SK-N-SH (cell line): ENCODE results near the gene ARSJ. TPM values are rescaled to one million over a fixed set of nuclear protein-coding genes. Genes with fewer than 3 reads are reported as not detected.

Source experiments
- CTCF ChIA-PET: fragments of 300-600, 350-600 bp; formaldehyde crosslinking; extraction: SDS; loops from one replicate; lab custom pipeline; 2021; lab: Yijun Ruan, JAX
- POLR2A ChIA-PET: fragments of 350-600 bp; sonication (Branson Sonifier 250); formaldehyde crosslinking; extraction: SDS; loops from one replicate; lab custom pipeline; 2020; ENCODE audit warnings: antibody characterized with exemption, inconsistent platforms; lab: Yijun Ruan, JAX
- DNase-seq: peaks from one replicate; pipeline ENCODE4 v3.0.0; 2012
- H2AFZ ChIP-seq: fragments of 200-600 bp; sonication (generic); 2 replicates; pipeline ENCODE4 v1.8.1; 2016; ENCODE audit warnings: antibody characterized with exemption, mild to moderate bottlenecking, low read depth
- H3F3A ChIP-seq: fragments of 200-600 bp; sonication (generic); replicated peaks from 2 replicates; pipeline ENCODE3; 2016; ENCODE audit warnings: antibody characterized with exemption, mild to moderate bottlenecking; ENCODE audit not compliant: insufficient read depth
- H3K27ac ChIP-seq, 2 experiments: fragments of 200-500 bp in 1 of 2; fragments of 200-600 bp in 1 of 2; sonication (Bioruptor generic) in 1 of 2; sonication (generic), shearing (Covaris generic) in 1 of 2; 2 replicates each; pipeline versions ENCODE4 v1.5.1 to v1.6.1; 2014 to 2016; ENCODE audit warnings: low read depth in 2 of 2, inconsistent platforms in 1 of 2, low read length in 1 of 2, mild to moderate bottlenecking in 1 of 2, mixed read lengths in 1 of 2
- H3K27me3 ChIP-seq: fragments of 200-600 bp; sonication (generic), shearing (Covaris generic); 2 replicates; pipeline ENCODE4 v1.6.1; 2016; ENCODE audit warnings: mixed run types; ENCODE audit not compliant: insufficient read depth
- H3K36me3 ChIP-seq, 2 experiments: fragments of 200-500 bp in 1 of 2; fragments of 200-600 bp in 1 of 2; sonication (Bioruptor generic) in 1 of 2; sonication (generic) in 1 of 2; replicated peaks in 1 of 2; 2 replicates each; pipeline versions ENCODE3 to v1.5.1; 2014 to 2016; ENCODE audit warnings: low read length in 1 of 2, mild to moderate bottlenecking in 1 of 2; ENCODE audit not compliant: insufficient read depth in 2 of 2, control insufficient read depth in 1 of 2
- H3K4me1 ChIP-seq, 2 experiments: fragments of 200-500 bp in 1 of 2; fragments of 200-600 bp in 1 of 2; sonication (Bioruptor generic) in 1 of 2; sonication (generic), shearing (Covaris generic) in 1 of 2; 2 replicates each; pipeline versions ENCODE4 v1.5.1 to v1.6.1; 2014 to 2016; ENCODE audit warnings: low read depth in 1 of 2, low read length in 1 of 2, mixed run types in 1 of 2; ENCODE audit not compliant: insufficient read depth in 2 of 2, control insufficient read depth in 1 of 2
- H3K4me2 ChIP-seq: fragments of 200-600 bp; sonication (generic), shearing (Covaris generic); 2 replicates; pipeline ENCODE4 v1.6.1; 2017; ENCODE audit warnings: mixed run types
- H3K4me3 ChIP-seq, 2 experiments: fragments of 200-500 bp in 1 of 2; fragments of 200-600 bp in 1 of 2; sonication (Bioruptor generic) in 1 of 2; sonication (generic), shearing (Covaris generic) in 1 of 2; 2 replicates each; pipeline versions ENCODE4 v1.5.1 to v1.8.1; 2014 to 2016; ENCODE audit warnings: low read depth in 2 of 2, inconsistent platforms in 1 of 2, low read length in 1 of 2, mild to moderate bottlenecking in 1 of 2, mixed read lengths in 1 of 2, moderate library complexity in 1 of 2
- H3K79me2 ChIP-seq: fragments of 200-600 bp; sonication (generic); 2 replicates; pipeline ENCODE4 v1.8.1; 2017; ENCODE audit warnings: mild to moderate bottlenecking; ENCODE audit not compliant: insufficient read depth
- H3K9ac ChIP-seq: fragments of 200-600 bp; sonication (generic); 2 replicates; pipeline ENCODE4 v1.6.1; 2017; ENCODE audit warnings: mixed run types
- H3K9me2 ChIP-seq: fragments of 200-600 bp; sonication (generic); 2 replicates; pipeline ENCODE4 v1.6.1; 2017; ENCODE audit warnings: mixed run types
- H3K9me3 ChIP-seq: fragments of 200-600 bp; sonication (generic); 2 replicates; pipeline ENCODE4 v1.6.1; 2017; ENCODE audit warnings: mixed run types, mild to moderate bottlenecking, moderate library complexity
- H4K20me1 ChIP-seq: fragments of 200-600 bp; sonication (generic); 2 replicates; pipeline ENCODE4 v1.6.1; 2017; ENCODE audit warnings: mild to moderate bottlenecking, mixed run types; ENCODE audit not compliant: insufficient read depth
- CHD2 ChIP-seq: fragments of 150-350 bp; IDR thresholded peaks from 2 replicates; pipeline ENCODE4 v1.6.1; 2018; ENCODE audit warnings: low read length; ENCODE audit not compliant: partially characterized antibody
- EP300 ChIP-seq, 2 experiments: IDR thresholded peaks; 2 replicates each; pipeline versions ENCODE4 v1.4.0 to v1.6.1; 2012; ENCODE audit warnings: borderline replicate concordance in 1 of 2, low read depth in 1 of 2, low read length in 1 of 2
- EZH2phosphoT487 ChIP-seq: fragments of 200-600 bp; sonication (generic); IDR thresholded peaks from 2 replicates; pipeline ENCODE4 v1.6.1; 2017; ENCODE audit warnings: low read depth, mixed run types, mild to moderate bottlenecking, antibody characterized with exemption, moderate library complexity, borderline replicate concordance
- FOSL2 ChIP-seq: IDR thresholded peaks from 2 replicates; pipeline ENCODE4 v1.4.0; 2012; ENCODE audit warnings: low read depth, mild to moderate bottlenecking, moderate library complexity, borderline replicate concordance
- FOXM1 ChIP-seq: IDR thresholded peaks from 2 replicates; pipeline ENCODE4 v1.4.0; 2012; ENCODE audit warnings: low read depth, mild to moderate bottlenecking
- GABPA ChIP-seq: IDR thresholded peaks from 2 replicates; pipeline ENCODE4 v1.4.0; 2012; ENCODE audit warnings: low read depth, mild to moderate bottlenecking
- JUND ChIP-seq: IDR thresholded peaks from 2 replicates; pipeline ENCODE4 v1.4.0; 2012
- MEF2A ChIP-seq: IDR thresholded peaks from 2 replicates; pipeline ENCODE4 v1.4.0; 2012; ENCODE audit warnings: low read depth, borderline replicate concordance
- MXI1 ChIP-seq: IDR thresholded peaks from 2 replicates; pipeline ENCODE4 v1.6.1; 2012; ENCODE audit warnings: mild to moderate bottlenecking, low read depth, low read length, improper control_type of control experiment
- NFIC ChIP-seq: IDR thresholded peaks from 2 replicates; pipeline ENCODE4 v1.4.0; 2012; ENCODE audit warnings: borderline replicate concordance
- POLR2AphosphoS5 ChIP-seq: IDR thresholded peaks from 2 replicates; pipeline ENCODE4 v1.6.1; 2012; ENCODE audit warnings: low read depth, low read length
- RAD21 ChIP-seq: IDR thresholded peaks from 2 replicates; pipeline ENCODE4 v1.6.1; 2012; ENCODE audit warnings: mild to moderate bottlenecking, low read length
- RXRA ChIP-seq: IDR thresholded peaks from 2 replicates; pipeline ENCODE4 v1.4.0; 2012; ENCODE audit warnings: low read depth, mild to moderate bottlenecking, borderline replicate concordance
- SIN3A ChIP-seq: IDR thresholded peaks from 2 replicates; pipeline ENCODE4 v1.6.1; 2012; ENCODE audit warnings: low read depth, mild to moderate bottlenecking, low read length, moderate library complexity, borderline replicate concordance
- TAF1 ChIP-seq: IDR thresholded peaks from 2 replicates; pipeline ENCODE4 v1.6.1; 2012; ENCODE audit warnings: low read depth, mild to moderate bottlenecking, low read length, moderate library complexity, borderline replicate concordance
- TCF12 ChIP-seq: IDR thresholded peaks from 2 replicates; pipeline ENCODE4 v1.4.0; 2012
- TEAD4 ChIP-seq: IDR thresholded peaks from 2 replicates; pipeline ENCODE4 v1.4.0; 2012; ENCODE audit warnings: mild to moderate bottlenecking, borderline replicate concordance; ENCODE audit not compliant: insufficient read depth
- YY1 ChIP-seq: IDR thresholded peaks from 2 replicates; pipeline ENCODE4 v1.4.0; 2012; ENCODE audit warnings: low read depth, mild to moderate bottlenecking
- ZBTB33 ChIP-seq: IDR thresholded peaks from 2 replicates; pipeline ENCODE4 v1.4.0; 2012; ENCODE audit warnings: low read depth, borderline replicate concordance
- WGBS: methylation state at CpG from one replicate; pipeline ENCODE4 v1.1.6; 2017; ENCODE audit warnings: low lambda C conversion rate; 5-methylcytosine and 5-hydroxymethylcytosine counted together
- polyA plus RNA-seq, 3 experiments: library from polyadenylated mRNA; depleted of rRNA; stranded (reverse); fragments of >200 nt; gene quantifications; 2 replicates each; pipeline ENCODE4 v1.2.3, GENCODE V29; 2012
- TF ChIP-seq, protein P1 (sequence below): fragments of 200-600 bp; sonication (generic); IDR thresholded peaks from 2 replicates; pipeline ENCODE4 v1.6.1; 2017; ENCODE audit warnings: antibody characterized with exemption, mild to moderate bottlenecking, moderate library complexity
- TF ChIP-seq, protein P2 (sequence below): IDR thresholded peaks from 2 replicates; pipeline ENCODE4 v1.6.1; 2012; ENCODE audit warnings: mild to moderate bottlenecking, low read depth, low read length, moderate library complexity
- TF ChIP-seq, protein P3 (sequence below): IDR thresholded peaks from 2 replicates; pipeline ENCODE4; 2012

The ARSJ gene
- polyA plus RNA-seq, 1 of the 3 experiments (the other 2 are of a cell fraction): 30.4 TPM

GRCh38 chr4:114005569-114006442 is 26.4 kb upstream of the ARSJ start:
- H3K9me3 ChIP-seq: no peaks in the 10 kb centered on the region
- WGBS: 60% methylated on average over 4 of the region's 4 CpGs
- H2AFZ ChIP-seq: no peak overlapping the region
- no peaks in the 10 kb centered on the region for H4K20me1 ChIP-seq
- no peaks in the 10 kb centered on the region for H3K27me3 ChIP-seq
- H3K9ac ChIP-seq: no peak overlapping the region
- DNase-seq: no peak
- peaks cover 0 to 8% of the 10 kb centered on the region in 2 experiments; a peak in 2 of 4 replicates for H3K4me1 ChIP-seq
- H3K9me2 ChIP-seq: no peaks in the 10 kb centered on the region
- peaks cover 16% of the 10 kb centered on the region for H3F3A ChIP-seq
- H3K36me3 ChIP-seq: no peaks in the 10 kb centered on the region
- H3K4me3 ChIP-seq: no peak overlapping the region
- H3K27ac ChIP-seq: peak overlapping the region; percentile 43 to 69; a peak in 3 of 4 replicates
- no peaks in the 10 kb centered on the region for H3K79me2 ChIP-seq
- ChIA-PET CTCF (no interaction called here), POLR2A (no interaction called here)
- peak overlapping the region; percentile 42 for H3K4me2 ChIP-seq
- TF ChIP-seq GABPA: no peak
- no peak for TF ChIP-seq TAF1
- TF ChIP-seq, protein P1, sequence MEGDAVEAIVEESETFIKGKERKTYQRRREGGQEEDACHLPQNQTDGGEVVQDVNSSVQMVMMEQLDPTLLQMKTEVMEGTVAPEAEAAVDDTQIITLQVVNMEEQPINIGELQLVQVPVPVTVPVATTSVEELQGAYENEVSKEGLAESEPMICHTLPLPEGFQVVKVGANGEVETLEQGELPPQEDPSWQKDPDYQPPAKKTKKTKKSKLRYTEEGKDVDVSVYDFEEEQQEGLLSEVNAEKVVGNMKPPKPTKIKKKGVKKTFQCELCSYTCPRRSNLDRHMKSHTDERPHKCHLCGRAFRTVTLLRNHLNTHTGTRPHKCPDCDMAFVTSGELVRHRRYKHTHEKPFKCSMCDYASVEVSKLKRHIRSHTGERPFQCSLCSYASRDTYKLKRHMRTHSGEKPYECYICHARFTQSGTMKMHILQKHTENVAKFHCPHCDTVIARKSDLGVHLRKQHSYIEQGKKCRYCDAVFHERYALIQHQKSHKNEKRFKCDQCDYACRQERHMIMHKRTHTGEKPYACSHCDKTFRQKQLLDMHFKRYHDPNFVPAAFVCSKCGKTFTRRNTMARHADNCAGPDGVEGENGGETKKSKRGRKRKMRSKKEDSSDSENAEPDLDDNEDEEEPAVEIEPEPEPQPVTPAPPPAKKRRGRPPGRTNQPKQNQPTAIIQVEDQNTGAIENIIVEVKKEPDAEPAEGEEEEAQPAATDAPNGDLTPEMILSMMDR: no peak
- TF ChIP-seq POLR2AphosphoS5: peak; percentile 56; the same call in 1 of the 2 replicates
- peak; percentile 84 for TF ChIP-seq RXRA
- no peak for TF ChIP-seq MXI1
- TF ChIP-seq MEF2A: peak; percentile 28; the same call in 1 of the 2 replicates
- peak; percentile 90 for TF ChIP-seq TEAD4
- no peak for TF ChIP-seq RAD21
- TF ChIP-seq TCF12: peak; percentile 91
- peak; percentile 72; the same call in 1 of the 2 replicates for TF ChIP-seq FOXM1
- TF ChIP-seq ZBTB33: 0 out of 2 replicates have a peak, but pooled peaks have one; percentile 8
- no peak for TF ChIP-seq SIN3A
- TF ChIP-seq, protein P2, sequence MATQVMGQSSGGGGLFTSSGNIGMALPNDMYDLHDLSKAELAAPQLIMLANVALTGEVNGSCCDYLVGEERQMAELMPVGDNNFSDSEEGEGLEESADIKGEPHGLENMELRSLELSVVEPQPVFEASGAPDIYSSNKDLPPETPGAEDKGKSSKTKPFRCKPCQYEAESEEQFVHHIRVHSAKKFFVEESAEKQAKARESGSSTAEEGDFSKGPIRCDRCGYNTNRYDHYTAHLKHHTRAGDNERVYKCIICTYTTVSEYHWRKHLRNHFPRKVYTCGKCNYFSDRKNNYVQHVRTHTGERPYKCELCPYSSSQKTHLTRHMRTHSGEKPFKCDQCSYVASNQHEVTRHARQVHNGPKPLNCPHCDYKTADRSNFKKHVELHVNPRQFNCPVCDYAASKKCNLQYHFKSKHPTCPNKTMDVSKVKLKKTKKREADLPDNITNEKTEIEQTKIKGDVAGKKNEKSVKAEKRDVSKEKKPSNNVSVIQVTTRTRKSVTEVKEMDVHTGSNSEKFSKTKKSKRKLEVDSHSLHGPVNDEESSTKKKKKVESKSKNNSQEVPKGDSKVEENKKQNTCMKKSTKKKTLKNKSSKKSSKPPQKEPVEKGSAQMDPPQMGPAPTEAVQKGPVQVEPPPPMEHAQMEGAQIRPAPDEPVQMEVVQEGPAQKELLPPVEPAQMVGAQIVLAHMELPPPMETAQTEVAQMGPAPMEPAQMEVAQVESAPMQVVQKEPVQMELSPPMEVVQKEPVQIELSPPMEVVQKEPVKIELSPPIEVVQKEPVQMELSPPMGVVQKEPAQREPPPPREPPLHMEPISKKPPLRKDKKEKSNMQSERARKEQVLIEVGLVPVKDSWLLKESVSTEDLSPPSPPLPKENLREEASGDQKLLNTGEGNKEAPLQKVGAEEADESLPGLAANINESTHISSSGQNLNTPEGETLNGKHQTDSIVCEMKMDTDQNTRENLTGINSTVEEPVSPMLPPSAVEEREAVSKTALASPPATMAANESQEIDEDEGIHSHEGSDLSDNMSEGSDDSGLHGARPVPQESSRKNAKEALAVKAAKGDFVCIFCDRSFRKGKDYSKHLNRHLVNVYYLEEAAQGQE: no peak
- TF ChIP-seq NFIC: peak; percentile 95
- TF ChIP-seq JUND: peak; percentile 83
- no peak for TF ChIP-seq CHD2
- TF ChIP-seq EP300 (IDR thresholded peaks at IDR 0.05; ENCODE audit: borderline replicate concordance in 1 of 2, low read depth in 1 of 2, low read length in 1 of 2): peak in 1 of 2 experiments; percentile 86; a peak in 1 of 4 replicates
- TF ChIP-seq, protein P3, sequence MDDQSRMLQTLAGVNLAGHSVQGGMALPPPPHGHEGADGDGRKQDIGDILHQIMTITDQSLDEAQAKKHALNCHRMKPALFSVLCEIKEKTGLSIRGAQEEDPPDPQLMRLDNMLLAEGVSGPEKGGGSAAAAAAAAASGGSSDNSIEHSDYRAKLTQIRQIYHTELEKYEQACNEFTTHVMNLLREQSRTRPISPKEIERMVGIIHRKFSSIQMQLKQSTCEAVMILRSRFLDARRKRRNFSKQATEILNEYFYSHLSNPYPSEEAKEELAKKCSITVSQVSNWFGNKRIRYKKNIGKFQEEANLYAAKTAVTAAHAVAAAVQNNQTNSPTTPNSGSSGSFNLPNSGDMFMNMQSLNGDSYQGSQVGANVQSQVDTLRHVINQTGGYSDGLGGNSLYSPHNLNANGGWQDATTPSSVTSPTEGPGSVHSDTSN: peak; percentile 67
- peak; percentile 84 for TF ChIP-seq FOSL2
- TF ChIP-seq EZH2phosphoT487: no peak
- no peak for TF ChIP-seq YY1
